Measurements from ENCODE around the gene NFATC2IP.

- TF ChIP-seq CEBPB (IDR thresholded peaks at IDR 0.05) (no peak), YY1 (IDR thresholded peaks at IDR 0.05; ENCODE audit: low read depth) (no peak), EP300 (IDR thresholded peaks at IDR 0.05; ENCODE audit: borderline replicate concordance) (no peak), USF1 (IDR thresholded peaks at IDR 0.05) (no peak), REST (IDR thresholded peaks at IDR 0.05; ENCODE audit: low read depth) (no peak)
- TF ChIP-seq, protein P1, sequence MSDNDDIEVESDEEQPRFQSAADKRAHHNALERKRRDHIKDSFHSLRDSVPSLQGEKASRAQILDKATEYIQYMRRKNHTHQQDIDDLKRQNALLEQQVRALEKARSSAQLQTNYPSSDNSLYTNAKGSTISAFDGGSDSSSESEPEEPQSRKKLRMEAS (IDR thresholded peaks at IDR 0.05): no peak
Observed at GRCh38 chr16:28930203-28930602, 20.5 kb upstream of the NFATC2IP start.
